ENCODE measurements around the gene DCDC1. TPM values are rescaled to one million over a fixed set of nuclear protein-coding genes. Genes with fewer than 3 reads are reported as not detected.

The DCDC1 gene
- total RNA-seq, 2 experiments from 2014 or later, result 0.13 TPM; not detected in 1

GRCh38 chr11:31218847-31219246, 150.7 kb downstream of the DCDC1 start:
- CTCF ChIA-PET (ENCODE audit: unreplicated experiment), result no interaction called here

GRCh38 chr11:31214372-31214771, 155.2 kb downstream of the DCDC1 start:
- ChIA-PET POLR2A (no interaction called here), CTCF (ENCODE audit: unreplicated experiment) (no interaction called here)
- H3K27ac ChIP-seq (ENCODE audit: low read depth, low read length, poor library complexity, severe bottlenecking), result no peak overlapping the region
- no peaks in the 10 kb centered on the region for H3K9me3 ChIP-seq (ENCODE audit: low read length)
- H4K20me1 ChIP-seq (ENCODE audit: insufficient read depth, low read length), result no peaks in the 10 kb centered on the region
- DNase-seq (ENCODE audit: low spot score), result no peak
- no peaks in the 10 kb centered on the region for H3K79me2 ChIP-seq (ENCODE audit: insufficient read depth, low read depth, low read length)
- no peaks in the 10 kb centered on the region for H3K4me1 ChIP-seq (ENCODE audit: insufficient read depth, low read length, poor library complexity, severe bottlenecking)
- H3K9me2 ChIP-seq (ENCODE audit: insufficient read depth, low read length), result no peaks in the 10 kb centered on the region
- TF ChIP-seq CTCF (conservative IDR thresholded peaks at IDR 0.05; ENCODE audit: low read length), result no peak
- TF ChIP-seq EZH2phosphoT487 (IDR thresholded peaks at IDR 0.05; ENCODE audit: borderline replicate concordance, low read depth, low read length), result no peak
- H3K36me3 ChIP-seq (ENCODE audit: insufficient read depth, low read length), result no peaks in the 10 kb centered on the region
- H3K4me3 ChIP-seq (ENCODE audit: low read depth, low read length, poor library complexity, severe bottlenecking), result no peak overlapping the region
- BruUV-seq (replicated peaks), result no TSS peak
- no peak overlapping the region for H3K4me2 ChIP-seq (ENCODE audit: low read length)
- no peak overlapping the region for H2AFZ ChIP-seq (ENCODE audit: low read length)
- intact Hi-C loops (cut with micrococcal nuclease; ENCODE audit: unreplicated experiment), result no loop called here

More at GRCh38 chr11:31218847-31219246, 150.7 kb downstream of the DCDC1 start:
- no peaks in the 10 kb centered on the region for H3K79me2 ChIP-seq (ENCODE audit: insufficient read depth, low read depth, low read length)
- no peaks in the 10 kb centered on the region for H4K20me1 ChIP-seq (ENCODE audit: insufficient read depth, low read length)
- H3K4me3 ChIP-seq (ENCODE audit: low read depth, low read length, poor library complexity, severe bottlenecking), result no peak overlapping the region
- H2AFZ ChIP-seq (ENCODE audit: low read length), result no peak overlapping the region
- intact Hi-C loops (cut with micrococcal nuclease; ENCODE audit: unreplicated experiment), result no loop called here
- no peak for DNase-seq (ENCODE audit: low spot score)
- no peak for TF ChIP-seq CTCF (conservative IDR thresholded peaks at IDR 0.05; ENCODE audit: low read length)
- TF ChIP-seq EZH2phosphoT487 (IDR thresholded peaks at IDR 0.05; ENCODE audit: borderline replicate concordance, low read depth, low read length), result no peak
- H3K27ac ChIP-seq (ENCODE audit: low read depth, low read length, poor library complexity, severe bottlenecking), result no peak overlapping the region
- H3K9me3 ChIP-seq (ENCODE audit: low read length), result no peaks in the 10 kb centered on the region
- H3K36me3 ChIP-seq (ENCODE audit: insufficient read depth, low read length), result no peaks in the 10 kb centered on the region
- BruUV-seq (replicated peaks), result no TSS peak
- H3K4me2 ChIP-seq (ENCODE audit: low read length), result no peak overlapping the region
- no peaks in the 10 kb centered on the region for H3K9me2 ChIP-seq (ENCODE audit: insufficient read depth, low read length)
- H3K4me1 ChIP-seq (ENCODE audit: insufficient read depth, low read length, poor library complexity, severe bottlenecking), result no peaks in the 10 kb centered on the region
- POLR2A ChIA-PET, result interaction anchor here (1.2 kb wide), 1 partner anchor 769 kb away, joined by 4 read pairs; no protein-coding TSS in a partner anchor

GRCh38 chr11:31199378-31199777, 170.2 kb downstream of the DCDC1 start:
- intact Hi-C loops (cut with micrococcal nuclease; ENCODE audit: unreplicated experiment), result no loop called here
- Histone ChIP-seq H2AFZ (ENCODE audit: low read length) (no peak overlapping the region), H3K27ac (ENCODE audit: low read depth, low read length, poor library complexity, severe bottlenecking) (no peak overlapping the region), H4K20me1 (ENCODE audit: insufficient read depth, low read length) (no peaks in the 10 kb centered on the region), H3K9me3 (ENCODE audit: low read length) (no peaks in the 10 kb centered on the region), H3K79me2 (ENCODE audit: insufficient read depth, low read depth, low read length) (no peaks in the 10 kb centered on the region), H3K4me3 (ENCODE audit: low read depth, low read length, poor library complexity, severe bottlenecking) (no peak overlapping the region), H3K4me1 (ENCODE audit: insufficient read depth, low read length, poor library complexity, severe bottlenecking) (no peaks in the 10 kb centered on the region), H3K36me3 (ENCODE audit: insufficient read depth, low read length) (no peaks in the 10 kb centered on the region), H3K4me2 (ENCODE audit: low read length) (no peak overlapping the region), H3K9me2 (ENCODE audit: insufficient read depth, low read length) (no peaks in the 10 kb centered on the region)
- BruUV-seq (replicated peaks), result no TSS peak
- TF ChIP-seq EZH2phosphoT487 (IDR thresholded peaks at IDR 0.05; ENCODE audit: borderline replicate concordance, low read depth, low read length), result no peak
- no peak for TF ChIP-seq CTCF (conservative IDR thresholded peaks at IDR 0.05; ENCODE audit: low read length)
- ChIA-PET POLR2A (interaction anchor here (0.5 kb wide), 1 partner anchor 88 kb away, joined by 3 read pairs; no protein-coding TSS in a partner anchor), CTCF (ENCODE audit: unreplicated experiment) (no interaction called here)
- DNase-seq (ENCODE audit: low spot score), result no peak
